Aorta (tissue), 5 donors: ENCODE measurements around the gene USH2A. TPM values are rescaled to one million over a fixed set of nuclear protein-coding genes. Genes with fewer than 3 reads are reported as not detected.

Source experiments
- ATAC-seq: fragments of 200-7000 bp; cut with Tn5 transposase; one replicate; pipeline ENCODE4 v1.9.1; 2022; ENCODE audit warnings: moderate library complexity; ENCODE audit not compliant: low FRiP score
- DNase-seq, 2 donors: peaks; one replicate each; pipeline ENCODE4 v3.0.0-alpha.2; 2020
- H3K27ac ChIP-seq, 2 donors: one replicate each; pipeline ENCODE4 v1.5.1; 2013; ENCODE audit warnings: low read length in 2 of 2, mild to moderate bottlenecking in 2 of 2, moderate library complexity in 2 of 2, control low read depth in 1 of 2, inconsistent platforms in 1 of 2, low read depth in 1 of 2
- H3K27me3 ChIP-seq, 2 donors: one replicate each; pipeline ENCODE4 v1.6.1; 2013; ENCODE audit warnings: control low read depth in 1 of 2, low read length in 1 of 2, mild to moderate bottlenecking in 1 of 2, moderate library complexity in 1 of 2; ENCODE audit not compliant: insufficient read depth in 2 of 2, control insufficient read depth in 1 of 2
- H3K36me3 ChIP-seq, 2 donors: one replicate each; pipeline ENCODE4 v1.6.1; 2013; ENCODE audit warnings: control low read depth in 1 of 2, low read length in 1 of 2, mild to moderate bottlenecking in 1 of 2; ENCODE audit not compliant: insufficient read depth in 2 of 2, control insufficient read depth in 1 of 2
- H3K4me1 ChIP-seq, 2 donors: one replicate each; pipeline ENCODE4 v1.6.1; 2013; ENCODE audit warnings: low read length in 2 of 2, control low read depth in 1 of 2, mild to moderate bottlenecking in 1 of 2, moderate library complexity in 1 of 2; ENCODE audit not compliant: insufficient read depth in 2 of 2, control insufficient read depth in 1 of 2
- H3K4me3 ChIP-seq, 2 donors: one replicate each; pipeline ENCODE4 v1.5.1; 2013; ENCODE audit warnings: low read length in 2 of 2, control low read depth in 1 of 2, mild to moderate bottlenecking in 1 of 2
- H3K9me3 ChIP-seq: one replicate; pipeline ENCODE4 v1.6.1; 2013; ENCODE audit warnings: mild to moderate bottlenecking, low read length; ENCODE audit not compliant: control insufficient read depth
- WGBS, 2 donors: extraction: QIAGEN DNeasy Blood & Tissue Kit; methylation state at CpG; one replicate each; pipeline ENCODE4 v1.1.7; 2013; 5-methylcytosine and 5-hydroxymethylcytosine counted together
- intact Hi-C, 2 donors: fragments of 100-400 bp; cut with DNase I; formaldehyde crosslinking; loops; one replicate each; pipeline versions ENCODE4 v1.14.2 to v1.15.0; 2022
- polyA plus RNA-seq, 2 donors: library from polyadenylated mRNA; stranded (reverse); fragments of 200-250 nt; gene quantifications; one replicate each; pipeline ENCODE4 v1.2.3, GENCODE V29; 2013
- total RNA-seq, 2 donors: library from RNA; stranded (reverse); fragmentation: NEBNext Ultra II Directional; extraction: Animal tissue kit (Norgen Biotek cat#: 25700); gene quantifications; one replicate each; pipeline ENCODE4 v1.2.1, GENCODE V29; 2021
- donor health status: healthy with polysubstance abuse.
- donor health status: Bipolar disorder and iron deficiency.
- donor health status: DM: no; HTN: no; CAD: no.
- donor health status: DM: no; HTN: no; CAD: no.
- donor health status: DM: yes; HTN: yes; CAD: no.

The USH2A gene
- total and polyA plus RNA-seq, 4 donors: 0.13 TPM; not detected in 3

GRCh38 chr1:216330262-216330661 is 93.0 kb downstream of the USH2A start:
- Histone ChIP-seq H3K9me3 (peaks cover 2% of the 10 kb centered on the region), H3K4me1 (no peaks in the 10 kb centered on the region), H3K4me3 (no peak overlapping the region), H3K27ac (no peak overlapping the region), H3K27me3 (no peaks in the 10 kb centered on the region), H3K36me3 (no peaks in the 10 kb centered on the region)
- intact Hi-C loops: no loop called here
- DNase-seq: no peak
- ATAC-seq: no peak
- WGBS, 2 donors: 73 to 77% methylated on average over 2 of the region's 2 CpGs

GRCh38 chr1:216325946-216326345 is 97.3 kb downstream of the USH2A start:
- H3K4me1 ChIP-seq: no peaks in the 10 kb centered on the region
- no peaks in the 10 kb centered on the region for H3K9me3 ChIP-seq
- no peak overlapping the region for H3K27ac ChIP-seq
- ATAC-seq (no peak), DNase-seq (no peak)
- H3K27me3 ChIP-seq: no peaks in the 10 kb centered on the region
- no peaks in the 10 kb centered on the region for H3K36me3 ChIP-seq
- H3K4me3 ChIP-seq: no peak overlapping the region
- intact Hi-C loops: no loop called here
- WGBS, 2 donors: 73 to 80% methylated on average over 2 of the region's 2 CpGs

- Histone ChIP-seq H3K9me3 (no peaks in the 10 kb centered on the region), H3K4me1 (no peaks in the 10 kb centered on the region), H3K27me3 (no peaks in the 10 kb centered on the region), H3K4me3 (no peak overlapping the region), H3K27ac (no peak overlapping the region), H3K36me3 (no peaks in the 10 kb centered on the region)
- ATAC-seq: no peak
- intact Hi-C loops: no loop called here
- DNase-seq: no peak
- WGBS, 2 donors: 84 to 91% methylated on average over 7 of the region's 7 CpGs
Measured at GRCh38 chr1:216325336-216325735, 97.9 kb downstream of the USH2A start.

GRCh38 chr1:216323344-216323743 is 99.9 kb downstream of the USH2A start:
- Histone ChIP-seq H3K4me1 (no peaks in the 10 kb centered on the region), H3K9me3 (no peaks in the 10 kb centered on the region)
- ATAC-seq: no peak

GRCh38 chr1:216314379-216315095 is 108.7 kb downstream of the USH2A start:
- intact Hi-C loops: no loop called here

More at GRCh38 chr1:216323344-216323743, 99.9 kb downstream of the USH2A start:
- WGBS, 2 donors: 78 to 81% methylated on average over 6 of the region's 6 CpGs
- no peak for DNase-seq
- H3K27me3 ChIP-seq: no peaks in the 10 kb centered on the region
- H3K27ac ChIP-seq: no peak overlapping the region
- intact Hi-C loops: no loop called here
- H3K36me3 ChIP-seq: no peaks in the 10 kb centered on the region
- no peak overlapping the region for H3K4me3 ChIP-seq

GRCh38 chr1:216310776-216311175 is 112.5 kb downstream of the USH2A start:
- H3K9me3 ChIP-seq: peaks cover 2% of the 10 kb centered on the region
- no peak overlapping the region for H3K4me3 ChIP-seq
- DNase-seq: no peak
- no peaks in the 10 kb centered on the region for H3K27me3 ChIP-seq
- H3K36me3 ChIP-seq: no peaks in the 10 kb centered on the region
- no peak for ATAC-seq
- WGBS, 2 donors: 6 to 7% methylated on average over 4 of the region's 4 CpGs
- H3K27ac ChIP-seq: no peak overlapping the region
- intact Hi-C loops: no loop called here
- H3K4me1 ChIP-seq: no peaks in the 10 kb centered on the region

More at GRCh38 chr1:216314379-216315095, 108.7 kb downstream of the USH2A start:
- Histone ChIP-seq H3K27ac (no peak overlapping the region), H3K4me1 (no peaks in the 10 kb centered on the region), H3K4me3 (no peak overlapping the region), H3K36me3 (no peaks in the 10 kb centered on the region), H3K9me3 (no peaks in the 10 kb centered on the region), H3K27me3 (no peaks in the 10 kb centered on the region)
- WGBS, 2 donors: 66 to 71% methylated on average over 3 of the region's 3 CpGs
- ATAC-seq (no peak), DNase-seq (no peak)

- no peak for DNase-seq
- Histone ChIP-seq H3K27ac (no peak overlapping the region), H3K9me3 (peaks cover 2% of the 10 kb centered on the region), H3K4me3 (no peak overlapping the region), H3K36me3 (no peaks in the 10 kb centered on the region), H3K27me3 (no peaks in the 10 kb centered on the region), H3K4me1 (no peaks in the 10 kb centered on the region)
- WGBS, 2 donors: 86 to 94% methylated on average over 4 of the region's 4 CpGs
- intact Hi-C loops: no loop called here
- ATAC-seq: no peak
Measured at GRCh38 chr1:216306830-216307229, 116.4 kb downstream of the USH2A start.

- Histone ChIP-seq H3K4me1 (no peaks in the 10 kb centered on the region), H3K36me3 (no peaks in the 10 kb centered on the region), H3K9me3 (peaks cover 2% of the 10 kb centered on the region), H3K27me3 (no peaks in the 10 kb centered on the region), H3K27ac (no peak overlapping the region), H3K4me3 (no peak overlapping the region)
- DNase-seq (no peak), ATAC-seq (no peak)
- intact Hi-C loops: no loop called here
Measured at GRCh38 chr1:216303690-216304089, 119.6 kb downstream of the USH2A start.

GRCh38 chr1:216293683-216294082 is 129.6 kb downstream of the USH2A start:
- no peak overlapping the region for H3K4me3 ChIP-seq
- no peaks in the 10 kb centered on the region for H3K4me1 ChIP-seq
- no peaks in the 10 kb centered on the region for H3K27me3 ChIP-seq
- WGBS, 2 donors: 37 to 50% methylated on average over 6 of the region's 6 CpGs
- no peak overlapping the region for H3K27ac ChIP-seq
- intact Hi-C loops: no loop called here
- ATAC-seq (no peak), DNase-seq (no peak)
- H3K9me3 ChIP-seq: no peaks in the 10 kb centered on the region
- H3K36me3 ChIP-seq: no peaks in the 10 kb centered on the region
